Colonic mucosa (tissue), 4 donors: Measurements from ENCODE around the gene ABHD12B. TPM values are rescaled to one million over a fixed set of nuclear protein-coding genes. Genes with fewer than 3 reads are reported as not detected.

Experiments used
- DNase-seq: peaks from one replicate; pipeline ENCODE4 v3.0.0-alpha.2; 2020
- H3K27ac ChIP-seq: fragments of 200-600 bp; one replicate; pipeline ENCODE4 v1.8.0; 2021
- H3K27me3 ChIP-seq: fragments of 200-600 bp; one replicate; pipeline ENCODE4 v1.8.0; 2021
- H3K36me3 ChIP-seq: fragments of 200-600 bp; one replicate; pipeline ENCODE4 v1.8.0; 2021
- H3K4me1 ChIP-seq: fragments of 200-600 bp; one replicate; pipeline ENCODE4 v1.8.0; 2021; ENCODE audit warnings: mild to moderate bottlenecking
- H3K4me3 ChIP-seq: fragments of 200-600 bp; one replicate; pipeline ENCODE4 v1.8.0; 2021
- H3K9ac ChIP-seq, 2 donors: one replicate each; pipeline ENCODE4 v1.7.0; 2013; ENCODE audit warnings: control low read depth in 2 of 2, low read depth in 2 of 2, low read length in 2 of 2
- H3K9me3 ChIP-seq: fragments of 200-600 bp; one replicate; pipeline ENCODE4 v1.8.0; 2021
- CTCF ChIP-seq: fragments of 200-600 bp; IDR thresholded peaks from one replicate; pipeline ENCODE4 v1.8.0; 2022; ENCODE audit warnings: antibody characterized with exemption, mild to moderate bottlenecking
- intact Hi-C: fragments of 100-400 bp; cut with DNase I; formaldehyde crosslinking; loops from one replicate; pipeline ENCODE4 v1.14.1; 2022
- total RNA-seq, 2 donors: library from RNA; stranded (reverse); fragmentation: NEBNext Ultra II Directional in 1 of 2; extraction: Animal tissue kit (Norgen Biotek cat#: 25700) in 1 of 2; gene quantifications; one replicate each; pipeline ENCODE4 v1.2.1, GENCODE V29; 2021
- donor health status: healthy.
- donor health status: DM: no; HTN: no; CAD: no.
- donor health status: DM: no; HTN: no; CAD: no.

Gene ABHD12B
- total RNA-seq, 2 donors from 2014 or later = 11.0 to 20.7 TPM

- no peaks in the 10 kb centered on the region for H3K4me1 ChIP-seq
- H3K4me3 ChIP-seq = no peak overlapping the region
- H3K27me3 ChIP-seq = no peaks in the 10 kb centered on the region
- no peak for TF ChIP-seq CTCF
- H3K27ac ChIP-seq = no peak overlapping the region
- DNase-seq = no peak
- no peaks in the 10 kb centered on the region for H3K9me3 ChIP-seq
- intact Hi-C loops = no loop called here
- H3K36me3 ChIP-seq = no peaks in the 10 kb centered on the region
- H3K9ac ChIP-seq = no peak overlapping the region
Observed at GRCh38 chr14:50844391-50844790, 27.5 kb upstream of the ABHD12B start.

GRCh38 chr14:50845166-50845565, 26.7 kb upstream of the ABHD12B start:
- Histone ChIP-seq H3K9ac (no peak overlapping the region), H3K9me3 (no peaks in the 10 kb centered on the region), H3K36me3 (no peaks in the 10 kb centered on the region), H3K27ac (no peak overlapping the region), H3K27me3 (no peaks in the 10 kb centered on the region), H3K4me3 (no peak overlapping the region), H3K4me1 (no peaks in the 10 kb centered on the region)
- TF ChIP-seq CTCF = no peak
- DNase-seq = no peak
- intact Hi-C loops = no loop called here

GRCh38 chr14:50846226-50846880, 25.5 kb upstream of the ABHD12B start:
- no peak for DNase-seq
- Histone ChIP-seq H3K27me3 (no peaks in the 10 kb centered on the region), H3K4me1 (no peaks in the 10 kb centered on the region), H3K27ac (no peak overlapping the region), H3K4me3 (no peak overlapping the region), H3K9ac (no peak overlapping the region), H3K36me3 (no peaks in the 10 kb centered on the region), H3K9me3 (no peaks in the 10 kb centered on the region)
- intact Hi-C loops = no loop called here
- TF ChIP-seq CTCF = no peak

- Histone ChIP-seq H3K9me3 (no peaks in the 10 kb centered on the region), H3K27me3 (no peaks in the 10 kb centered on the region), H3K36me3 (no peaks in the 10 kb centered on the region), H3K27ac (no peak overlapping the region), H3K4me3 (no peak overlapping the region), H3K9ac (no peak overlapping the region), H3K4me1 (no peaks in the 10 kb centered on the region)
- DNase-seq = no peak
- intact Hi-C loops = no loop called here
- no peak for TF ChIP-seq CTCF
Observed at GRCh38 chr14:50853891-50854290, 18.0 kb upstream of the ABHD12B start.

GRCh38 chr14:50854521-50854920, 17.3 kb upstream of the ABHD12B start:
- Histone ChIP-seq H3K9ac (no peak overlapping the region), H3K27ac (no peak overlapping the region), H3K27me3 (no peaks in the 10 kb centered on the region), H3K4me3 (no peak overlapping the region), H3K4me1 (no peaks in the 10 kb centered on the region), H3K36me3 (no peaks in the 10 kb centered on the region), H3K9me3 (no peaks in the 10 kb centered on the region)
- DNase-seq = no peak
- intact Hi-C loops = no loop called here
- TF ChIP-seq CTCF = no peak
